GM03348 (cell line): Measurements from ENCODE around the gene ADAMTS16.
A peak's percentile ranks its signal among the peaks of the same experiment; 100 is the strongest.

Source experiments
- DNase-seq: peaks from one replicate; pipeline ENCODE4 v3.0.0; 2012; ENCODE audit warnings: low spot score

ADAMTS16 gene

DNA sequence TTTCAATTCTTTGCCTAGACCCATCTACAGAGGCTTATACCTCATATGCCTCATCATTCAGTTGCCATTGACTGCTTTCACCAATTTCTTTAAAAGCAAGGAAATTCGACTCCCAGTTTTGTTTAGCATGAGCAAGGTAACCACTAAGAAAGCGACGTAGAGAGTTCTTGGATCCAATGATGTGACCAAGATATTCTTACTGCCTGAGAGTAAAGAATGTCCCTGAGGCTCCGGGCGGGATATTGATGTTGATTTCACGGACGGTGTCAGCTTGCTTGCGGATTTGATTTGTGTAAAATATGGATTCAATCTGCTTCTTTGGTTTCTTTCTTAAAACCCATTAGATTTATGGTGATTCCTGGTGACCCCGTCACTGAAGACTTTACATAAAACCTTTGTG lies 147.3 kb downstream of the ADAMTS16 start:
- no peak for DNase-seq

DNA sequence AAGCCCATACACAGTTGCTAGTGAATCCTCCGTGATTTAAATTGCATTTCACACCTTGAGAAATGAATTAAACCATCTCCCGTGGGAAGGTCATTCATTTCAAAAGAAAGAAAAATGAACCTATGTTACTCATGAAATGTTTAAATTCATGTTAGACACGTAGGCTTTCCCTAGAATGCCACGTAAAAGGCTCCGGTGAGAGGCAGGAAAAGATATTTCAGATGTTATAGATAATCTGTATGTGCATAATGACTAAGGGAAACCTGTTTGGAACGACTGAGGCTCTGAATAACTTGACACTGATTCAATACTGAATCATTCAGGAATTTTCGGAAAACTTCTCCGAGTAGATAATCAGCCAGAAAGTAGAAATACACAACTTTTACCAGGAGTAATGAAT lies 148.1 kb downstream of the ADAMTS16 start:
- peak; percentile 30 for DNase-seq

DNA sequence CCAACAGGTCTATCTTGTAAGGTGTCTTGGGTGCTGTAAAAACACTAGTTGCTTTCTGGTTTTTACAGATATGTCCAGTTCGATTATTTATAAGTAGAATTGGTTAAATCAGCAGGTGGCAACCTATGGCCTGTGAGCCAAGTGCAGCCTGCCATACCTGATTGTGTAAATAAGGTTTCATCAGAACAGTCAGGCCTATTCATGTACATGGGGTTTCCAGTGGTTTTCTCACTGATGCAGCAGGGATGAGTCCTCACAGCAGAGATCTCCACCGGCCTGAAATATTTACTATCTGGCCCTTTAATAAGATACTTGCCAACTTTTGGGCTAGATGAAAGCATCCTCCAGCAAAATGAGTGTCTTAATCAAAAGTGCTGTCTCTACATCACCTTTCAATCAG lies 149.4 kb downstream of the ADAMTS16 start:
- DNase-seq = no peak

DNA sequence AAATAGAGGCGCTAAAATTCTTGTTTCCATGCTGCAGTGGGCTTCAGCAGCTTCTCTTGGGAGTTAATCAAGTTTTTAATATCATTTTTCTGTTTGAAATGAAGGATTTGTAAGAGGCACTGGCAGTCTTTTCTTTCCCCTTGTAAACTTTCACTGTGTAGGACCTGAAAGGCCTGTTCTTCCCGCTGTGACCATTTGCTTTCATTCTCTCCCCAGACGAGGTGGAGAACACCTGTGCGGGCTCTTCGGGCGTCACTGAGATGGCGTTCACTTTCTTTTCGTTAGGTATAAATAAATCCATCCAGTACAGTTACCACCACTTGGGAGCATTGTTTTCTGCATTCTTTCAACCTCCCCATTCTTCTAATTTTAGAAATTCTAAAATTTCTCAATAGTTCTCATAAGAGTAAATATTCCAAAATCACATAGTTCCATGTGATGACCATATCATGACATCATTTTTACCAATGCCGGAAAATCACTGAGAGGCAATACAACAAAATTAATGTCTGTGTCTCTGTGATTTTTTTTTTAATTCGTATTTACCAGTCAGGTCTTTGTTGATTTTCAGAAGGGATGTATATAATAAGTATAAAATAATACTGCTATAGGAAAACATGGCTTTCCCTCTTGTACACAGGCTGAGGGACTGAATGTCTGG lies 150.7 kb downstream of the ADAMTS16 start:
- DNase-seq = no peak

DNA sequence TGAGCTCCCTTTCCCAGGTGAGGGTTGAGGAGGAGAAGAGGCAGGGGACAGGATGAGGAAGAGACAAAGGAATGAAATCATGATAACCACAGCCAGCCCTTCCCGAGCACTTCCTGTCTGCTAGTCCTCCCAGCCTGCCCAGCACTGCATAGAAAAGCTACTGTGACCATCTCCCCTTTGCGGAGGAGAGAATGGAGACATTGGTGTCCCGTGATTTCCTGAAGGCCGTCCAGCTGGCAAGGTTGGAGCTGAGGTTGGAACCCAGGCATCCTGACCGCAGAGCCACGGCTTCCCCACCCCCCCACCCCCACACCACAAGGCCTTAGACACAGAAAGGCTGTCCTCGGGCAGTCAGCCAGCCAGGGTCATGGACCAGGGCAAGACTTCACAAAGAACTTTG lies 151.2 kb downstream of the ADAMTS16 start:
- peak; percentile 39 for DNase-seq

DNA sequence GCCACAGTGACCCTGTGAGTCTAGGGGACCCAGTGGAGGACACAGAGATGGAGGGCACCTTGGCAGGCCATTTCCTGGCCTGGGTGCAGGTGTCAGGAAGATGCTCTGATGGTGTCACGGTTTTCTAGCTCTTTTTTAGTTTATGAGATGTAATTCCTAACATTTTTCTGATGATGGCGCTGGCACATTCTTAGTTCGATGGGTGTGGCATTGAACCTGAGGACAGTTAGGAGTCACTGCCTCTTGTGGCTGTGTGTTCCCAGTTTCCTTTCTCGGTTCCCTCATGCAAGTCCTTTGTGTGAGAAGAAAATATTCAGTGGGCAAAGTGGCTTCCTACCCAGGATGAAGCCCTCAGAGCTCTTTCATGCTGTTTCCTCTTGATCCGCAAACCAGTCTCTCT lies 152.9 kb downstream of the ADAMTS16 start:
- no peak for DNase-seq

DNA sequence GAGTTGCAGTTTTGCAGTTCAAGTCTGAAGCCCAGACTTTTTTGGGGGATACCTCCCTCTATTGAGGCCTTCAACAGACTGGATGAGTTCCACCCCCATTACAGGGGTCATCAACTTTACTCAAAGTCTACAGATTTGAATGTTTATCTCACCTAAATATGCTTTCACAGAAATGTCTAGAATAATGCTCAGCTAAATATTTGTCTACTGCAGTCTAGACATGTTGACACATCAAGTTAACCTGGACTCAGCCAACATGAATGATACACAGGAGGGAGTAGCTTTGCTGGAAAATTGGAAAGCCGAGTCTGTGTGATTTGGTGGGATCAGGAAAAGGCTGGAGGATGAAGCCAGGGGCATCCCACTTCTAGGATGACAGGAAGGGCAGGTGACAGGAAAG lies 154.3 kb downstream of the ADAMTS16 start:
- DNase-seq = no peak

DNA sequence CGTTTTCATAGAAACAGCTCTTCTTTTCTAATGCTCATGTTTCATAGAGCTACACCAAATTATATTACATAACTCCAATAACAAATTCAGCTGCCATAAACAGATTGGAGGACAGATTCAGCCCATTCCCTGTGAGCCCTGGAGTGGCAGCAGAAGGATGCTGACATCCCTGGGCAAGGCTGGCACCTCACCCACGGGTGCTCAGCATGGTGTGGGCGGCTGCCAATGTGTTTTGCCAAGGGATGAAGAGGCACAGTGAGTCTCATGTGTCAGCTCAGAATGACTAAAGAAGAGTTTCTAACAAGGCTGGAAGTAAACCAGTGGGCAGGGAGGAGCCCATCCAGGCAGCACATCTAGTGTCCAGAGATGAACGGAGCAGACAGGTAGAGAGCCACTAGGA lies 155.2 kb downstream of the ADAMTS16 start:
- DNase-seq = no peak

DNA sequence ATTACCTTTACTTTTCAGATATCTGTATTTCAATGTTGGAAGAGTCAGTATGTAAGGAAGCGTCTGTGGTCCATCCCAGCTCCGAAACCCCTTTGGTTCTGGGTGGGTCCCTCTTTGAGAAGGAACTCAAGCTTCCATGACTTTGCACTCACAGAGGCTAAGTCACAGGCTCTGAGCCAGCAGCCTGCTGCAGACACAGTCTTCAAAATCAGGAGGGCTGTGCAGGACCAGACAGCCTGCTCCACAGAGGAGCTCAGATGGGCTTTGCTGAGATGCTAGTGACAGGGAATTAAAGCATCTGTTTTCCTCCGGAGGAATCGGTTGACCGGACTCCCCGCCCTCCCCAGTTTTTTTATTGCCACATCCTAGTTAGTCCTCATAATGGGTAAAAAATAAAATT lies 155.9 kb downstream of the ADAMTS16 start:
- no peak for DNase-seq

DNA sequence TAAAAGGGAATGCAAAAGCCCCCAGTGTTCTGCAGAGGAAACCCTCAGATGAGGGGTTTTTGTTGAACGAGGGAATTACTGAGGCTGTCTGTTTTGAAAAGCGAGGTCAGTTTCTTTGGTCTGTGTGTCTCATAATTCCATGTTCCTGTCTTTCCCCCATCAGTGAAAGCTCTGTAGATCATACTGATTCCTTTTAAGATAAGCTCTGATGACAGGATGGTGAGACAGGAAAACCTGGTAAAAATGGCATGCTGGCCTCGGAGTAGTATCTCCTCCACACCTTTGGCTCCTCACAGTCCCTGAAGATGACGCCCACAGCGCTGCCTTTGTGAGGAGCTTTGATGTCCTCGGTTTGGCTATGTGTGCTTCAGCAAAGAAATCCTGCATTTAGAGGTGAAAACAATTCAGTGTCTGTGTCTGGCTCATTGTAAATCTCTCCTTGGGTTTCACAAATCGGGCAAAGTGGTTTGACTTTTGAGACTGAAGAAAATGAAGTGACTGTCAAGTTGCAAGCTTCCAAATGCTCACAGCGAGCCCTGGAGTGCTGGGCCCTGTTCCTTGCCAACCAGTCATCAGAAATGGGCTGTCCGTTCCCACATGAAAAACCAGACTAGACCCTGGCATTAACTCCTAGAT lies 157.4 kb downstream of the ADAMTS16 start:
- no peak for DNase-seq

DNA sequence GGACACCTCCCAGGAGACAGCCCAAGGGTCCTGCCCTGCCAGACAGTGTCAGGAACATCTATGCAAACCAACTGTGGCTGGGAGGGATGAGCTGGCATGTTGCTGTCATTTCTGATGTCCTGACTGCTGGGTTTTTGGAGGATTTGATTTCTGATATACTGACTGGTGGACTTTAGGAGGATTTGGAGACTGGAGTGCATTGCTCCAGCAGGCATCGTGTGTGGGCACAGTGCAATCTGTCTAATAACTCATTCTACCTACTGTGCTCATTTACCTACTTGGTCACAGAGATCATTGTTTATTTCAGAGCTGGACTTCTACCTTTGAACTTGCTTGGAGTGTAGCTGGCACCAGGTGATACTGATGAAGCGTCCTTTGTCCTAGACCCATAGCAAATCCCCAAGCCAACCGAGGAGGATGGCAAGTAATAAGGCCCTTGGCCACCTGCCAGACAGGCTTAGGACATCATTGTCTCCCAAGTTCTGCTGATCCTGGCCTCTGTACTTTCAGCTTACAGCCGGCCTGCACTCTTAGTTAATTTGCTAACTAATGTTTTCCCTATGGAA lies 158.0 kb downstream of the ADAMTS16 start:
- DNase-seq = no peak

DNA sequence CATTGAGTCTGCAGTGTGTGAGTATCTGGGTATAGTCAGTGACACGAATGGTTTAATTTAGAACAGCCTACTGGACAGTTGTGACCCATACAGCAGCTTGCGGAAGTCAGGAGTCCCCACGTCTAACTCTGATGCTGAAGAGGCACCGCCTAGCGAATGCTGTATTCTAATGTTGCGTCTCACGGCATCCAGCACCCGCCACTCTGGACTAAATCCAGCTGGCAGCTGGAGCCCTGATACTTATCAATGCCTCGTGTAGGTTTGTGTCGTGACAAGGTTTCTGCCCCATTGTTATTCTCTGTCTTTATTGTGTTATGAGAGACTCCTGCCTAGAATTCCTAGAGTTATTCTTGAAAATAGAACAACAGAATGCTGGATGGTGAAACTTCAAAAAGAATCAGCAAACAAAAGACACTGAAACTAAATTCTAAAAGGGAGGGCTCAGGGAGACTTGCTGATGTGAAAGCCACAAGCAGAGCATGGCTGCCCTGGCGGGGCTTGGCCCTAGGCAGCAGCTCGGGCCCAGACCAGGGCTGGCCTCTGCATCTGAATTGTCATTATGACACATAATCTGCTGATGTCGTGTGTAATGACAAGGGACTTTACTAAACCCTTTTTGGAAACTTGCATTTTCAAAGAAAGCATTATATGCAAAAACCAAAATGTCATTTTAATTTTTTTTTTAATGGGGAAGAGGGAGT lies 158.9 kb downstream of the ADAMTS16 start:
- no peak for DNase-seq

DNA sequence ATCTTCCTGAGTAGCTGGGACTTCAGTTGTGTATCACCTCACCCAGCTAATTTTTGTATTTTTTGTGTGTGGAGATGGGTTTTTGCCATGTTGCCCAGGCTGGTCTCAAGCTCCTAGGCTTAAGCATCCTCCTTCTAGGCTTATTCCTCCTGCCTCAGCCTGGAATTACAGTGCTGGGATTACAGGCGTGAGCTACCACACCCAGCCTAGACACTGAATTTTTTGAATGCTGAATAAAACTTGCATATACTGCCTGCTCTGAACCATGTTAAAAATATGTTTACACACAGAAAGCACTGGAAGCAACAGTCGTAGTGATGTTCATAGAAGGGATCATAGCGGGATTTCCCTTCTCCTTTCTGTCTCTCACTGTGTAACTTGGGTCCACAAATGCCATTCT lies 161.0 kb downstream of the ADAMTS16 start:
- DNase-seq = no peak

DNA sequence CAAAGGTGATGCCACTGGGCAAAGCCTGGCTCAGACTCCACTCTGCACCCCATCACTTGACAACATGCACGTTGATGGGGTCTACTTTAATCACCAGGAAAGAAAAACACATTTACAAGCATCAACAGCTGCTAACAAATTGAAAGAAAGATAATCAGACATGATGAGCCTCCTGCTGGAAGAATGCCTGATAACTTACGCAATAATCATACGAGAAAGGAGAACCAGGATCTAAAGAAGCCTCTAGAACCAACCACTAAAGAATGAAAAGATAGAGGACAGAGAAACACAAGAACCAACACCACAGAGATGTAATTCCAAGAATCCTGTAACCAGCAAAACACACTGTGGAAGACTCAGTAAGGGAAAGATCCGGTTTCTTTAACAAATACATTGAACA lies 162.1 kb downstream of the ADAMTS16 start:
- DNase-seq = no peak

DNA sequence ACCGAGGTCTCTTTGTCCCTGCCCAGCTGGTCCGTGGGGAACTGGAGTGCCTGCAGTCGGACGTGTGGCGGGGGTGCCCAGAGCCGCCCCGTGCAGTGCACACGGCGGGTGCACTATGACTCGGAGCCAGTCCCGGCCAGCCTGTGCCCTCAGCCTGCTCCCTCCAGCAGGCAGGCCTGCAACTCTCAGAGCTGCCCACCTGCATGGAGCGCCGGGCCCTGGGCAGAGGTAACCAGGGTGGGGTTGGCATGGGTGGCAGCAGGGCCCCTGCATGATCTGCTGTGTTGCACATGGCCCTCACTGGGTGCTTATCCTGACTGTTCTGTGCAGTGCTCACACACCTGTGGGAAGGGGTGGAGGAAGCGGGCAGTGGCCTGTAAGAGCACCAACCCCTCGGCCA lies 163.1 kb downstream of the ADAMTS16 start:
- DNase-seq = no peak

DNA sequence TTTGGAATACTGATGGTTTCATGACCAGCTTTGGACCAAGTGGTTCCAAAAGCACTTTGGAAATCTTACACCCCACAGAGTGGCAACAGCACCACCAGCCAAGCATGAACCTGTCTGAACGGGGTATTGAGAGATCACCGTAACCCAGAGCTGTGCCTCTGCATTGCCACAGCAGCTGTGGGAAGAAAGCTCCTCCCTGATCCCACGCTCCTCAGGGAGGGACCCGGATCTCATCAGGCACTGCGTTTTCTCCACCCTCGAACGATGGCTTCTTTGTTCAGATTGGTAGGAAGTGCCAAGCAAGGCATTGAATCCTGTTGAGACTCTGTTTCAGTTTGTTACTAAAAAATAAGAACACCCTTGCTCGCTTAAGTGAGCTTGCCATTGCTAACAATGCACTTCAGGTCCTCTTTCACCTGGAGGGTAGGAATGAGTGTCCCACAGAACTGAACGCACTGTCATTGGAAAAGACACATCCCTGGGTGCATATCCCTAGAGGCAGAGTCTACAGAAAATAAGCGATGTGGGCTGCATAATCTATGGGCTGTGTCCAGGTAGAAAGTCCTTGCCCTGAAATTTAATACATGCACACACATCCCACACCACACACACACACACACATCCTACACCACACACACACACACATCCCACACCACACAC lies 164.4 kb downstream of the ADAMTS16 start:
- DNase-seq = no peak

DNA sequence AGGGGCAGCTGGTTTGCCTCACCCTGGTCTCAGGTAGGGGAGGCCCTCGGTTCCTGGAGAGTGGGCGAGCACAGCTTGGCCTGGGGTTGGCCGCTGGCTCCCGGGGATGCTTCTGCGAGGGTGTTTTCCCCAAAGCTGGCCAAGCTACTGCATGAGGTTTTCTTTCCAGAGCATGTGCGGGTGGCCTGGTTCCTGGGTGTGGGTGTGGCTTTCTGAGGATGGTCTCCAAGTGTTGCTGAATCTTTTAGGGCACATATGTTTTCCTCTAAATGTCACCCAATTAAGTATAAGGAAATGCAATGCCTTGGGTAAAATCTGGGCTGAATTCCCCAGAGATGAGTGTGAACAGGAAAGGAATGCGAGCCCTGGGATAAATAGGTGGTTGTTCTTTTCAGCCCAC lies 166.6 kb downstream of the ADAMTS16 start:
- DNase-seq = peak; percentile 84

DNA sequence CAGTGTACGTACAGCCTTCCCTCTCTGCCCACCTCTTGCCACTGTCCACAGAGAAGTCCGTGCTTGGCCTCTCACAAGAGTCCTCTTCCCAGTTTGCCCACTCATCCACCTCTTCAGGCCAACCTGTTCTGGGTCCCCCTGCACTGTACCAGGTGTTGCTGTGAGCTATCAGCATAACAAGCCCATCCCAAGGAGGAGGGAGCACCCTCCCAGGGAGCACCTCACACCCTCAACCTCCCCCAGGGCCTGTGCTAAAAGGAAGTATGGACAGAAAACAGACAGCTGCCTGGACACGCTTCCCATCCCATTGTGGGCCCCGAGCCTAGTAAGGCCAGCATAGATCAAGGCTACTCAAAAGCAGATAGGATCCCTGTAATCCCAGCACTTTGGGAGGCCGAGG lies 168.2 kb downstream of the ADAMTS16 start:
- DNase-seq = no peak

DNA sequence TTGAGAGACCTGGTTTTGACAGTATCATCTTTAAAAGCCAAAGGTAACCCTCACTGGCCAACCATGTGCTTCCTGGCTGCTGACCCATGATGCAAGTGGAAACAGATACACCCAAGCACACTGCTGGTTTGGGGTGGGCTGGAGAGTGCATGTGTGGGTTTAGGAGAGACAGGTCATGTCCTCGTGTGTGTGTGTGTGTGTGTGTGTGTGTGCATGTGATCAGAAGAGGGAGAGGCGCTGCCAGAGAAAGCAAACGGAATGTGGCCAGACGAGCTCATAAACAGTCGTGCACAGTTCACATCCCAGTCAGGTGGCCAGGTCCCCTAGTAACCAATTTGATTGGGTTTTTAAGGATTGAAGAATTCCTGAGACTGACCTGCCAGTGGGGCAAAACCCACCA lies 169.5 kb downstream of the ADAMTS16 start:
- DNase-seq = no peak

DNA sequence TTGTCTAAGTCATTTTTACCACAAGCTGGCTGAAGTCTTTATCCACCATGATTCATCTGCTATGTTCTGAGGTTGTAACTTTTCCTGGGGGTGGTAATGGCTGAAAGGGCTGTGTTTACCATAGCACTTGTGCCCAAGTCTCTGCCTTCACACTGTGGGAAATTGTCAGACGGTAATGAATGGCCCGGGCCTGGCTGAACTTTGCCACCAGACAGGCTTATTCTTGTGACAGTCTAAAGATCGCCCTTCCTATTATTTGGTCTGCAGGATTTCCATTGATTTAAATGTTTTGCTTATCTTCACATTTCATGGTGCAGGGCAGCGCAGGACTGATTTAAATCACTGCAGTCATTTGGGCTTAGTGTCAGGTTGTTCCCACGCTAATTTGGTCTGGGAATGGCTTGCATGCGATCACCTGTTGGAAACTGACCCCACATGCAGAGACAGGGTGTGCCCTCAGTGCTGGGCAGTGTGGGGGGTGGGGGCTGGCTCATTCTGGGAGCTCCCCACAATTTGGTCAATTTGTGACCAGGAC lies 173.0 kb downstream of the ADAMTS16 start:
- DNase-seq = no peak

DNA sequence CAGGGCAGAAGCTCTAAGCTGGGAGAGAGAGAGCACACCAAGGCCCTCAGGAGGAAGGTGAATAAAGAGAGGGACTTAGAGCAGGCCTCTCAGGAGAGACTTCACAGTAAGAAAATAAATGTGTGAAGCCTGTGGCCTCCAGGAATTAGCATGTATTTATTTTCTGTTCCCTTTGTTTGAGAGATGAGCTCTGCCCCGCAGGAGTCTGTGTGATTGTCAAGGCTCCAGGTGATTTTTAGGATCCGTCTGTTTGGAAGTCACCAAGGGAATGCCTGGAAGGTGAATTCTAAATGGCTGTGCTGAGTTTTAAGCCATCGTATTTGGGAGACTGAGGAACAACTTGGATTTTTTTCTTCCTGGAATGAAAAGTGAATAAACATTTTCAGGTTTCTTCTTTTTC lies 174.0 kb downstream of the ADAMTS16 start:
- DNase-seq = no peak

DNA sequence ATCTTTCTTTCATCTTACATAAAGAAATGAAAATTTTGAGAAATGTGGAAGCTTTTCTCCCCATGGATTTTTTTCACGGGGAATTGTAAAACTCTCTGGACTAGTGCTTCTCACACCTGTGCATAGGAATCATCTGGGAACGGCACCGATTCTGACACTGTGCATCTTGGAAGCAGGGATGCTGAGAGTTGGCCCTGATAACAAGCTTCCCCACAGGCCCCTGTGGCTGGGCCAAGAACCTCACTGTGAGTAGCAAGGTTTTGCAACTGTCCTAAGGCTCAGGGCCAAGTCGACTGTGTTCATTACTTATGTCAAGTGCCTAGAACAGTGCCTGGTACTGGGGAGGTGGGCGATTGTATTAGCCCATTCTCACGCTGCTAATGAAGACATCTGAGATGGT lies 174.5 kb downstream of the ADAMTS16 start:
- DNase-seq = no peak
